Measurements from ENCODE around the gene CTNNA3.
"Not testable (repeated sequence)": the region's sequence is repeated elsewhere in the genome, so short reads cannot be mapped to it uniquely, and the experiment has no call there.

The CTNNA3 gene

DNA sequence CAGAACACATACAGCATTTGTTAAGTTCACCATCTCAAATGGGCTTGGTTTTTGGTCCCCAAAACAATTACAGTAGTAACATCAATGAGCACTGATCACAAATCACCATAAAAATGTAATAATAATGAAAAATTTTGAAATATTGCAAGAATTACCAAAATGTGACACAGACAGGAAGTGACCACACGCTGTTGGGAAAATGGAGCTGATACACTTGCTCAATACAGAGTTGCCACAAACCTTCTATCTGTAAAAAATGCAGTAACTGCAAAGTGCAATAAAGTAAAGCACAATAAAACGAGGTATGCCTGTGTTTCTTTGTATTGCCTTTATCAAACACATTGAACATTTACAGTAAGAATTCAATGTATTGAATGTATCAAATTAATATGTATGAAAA, 262.7 kb downstream of the CTNNA3 start:
- no peak for TF ChIP-seq CTCF (IDR thresholded peaks at IDR 0.05)

DNA sequence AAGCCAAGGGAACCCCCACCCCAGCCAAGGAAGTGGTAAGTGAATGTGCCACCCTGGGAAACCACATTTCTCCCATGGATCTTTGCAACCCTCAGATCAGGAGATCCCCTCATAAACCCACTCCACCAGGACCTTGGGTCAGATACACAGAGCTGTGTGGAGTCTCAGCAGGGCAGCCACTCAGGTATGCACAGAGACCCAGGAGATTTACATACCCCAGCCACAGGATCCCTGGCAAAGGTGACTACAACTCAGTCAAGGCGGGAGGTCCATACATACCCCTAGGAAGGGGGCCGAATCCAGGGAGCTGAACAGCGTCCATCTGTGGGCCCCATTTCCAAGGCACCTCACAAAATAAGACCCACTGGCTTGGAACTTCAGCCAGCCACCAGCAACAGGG, 293.4 kb downstream of the CTNNA3 start:
- no peak overlapping the region for H3K27ac ChIP-seq
- no peaks in the 10 kb centered on the region for H3K9me3 ChIP-seq
- no peak for TF ChIP-seq CTCF (IDR thresholded peaks at IDR 0.05)
- H3K4me3 ChIP-seq (ENCODE audit: low read depth in 1 of 2, low read length in 1 of 2), result no peak overlapping the region
- no peaks in the 10 kb centered on the region for H3K4me1 ChIP-seq (ENCODE audit: control insufficient read depth in 1 of 2, insufficient read depth in 1 of 2, low read depth in 1 of 2, low read length in 1 of 2)
- H3K27me3 ChIP-seq, result no peaks in the 10 kb centered on the region
- no peaks in the 10 kb centered on the region for H3K36me3 ChIP-seq

More for the DNA sequence above, 262.7 kb downstream of the CTNNA3 start:
- Histone ChIP-seq H3K27ac (peak overlapping the region; percentile 16), H3K9me3 (no peaks in the 10 kb centered on the region), H3K4me1 (ENCODE audit: control insufficient read depth in 1 of 2, insufficient read depth in 1 of 2, low read depth in 1 of 2, low read length in 1 of 2) (peaks cover 10 to 25% of the 10 kb centered on the region in 2 experiments), H3K36me3 (no peaks in the 10 kb centered on the region), H3K4me3 (ENCODE audit: low read depth in 1 of 2, low read length in 1 of 2) (no peak overlapping the region), H3K27me3 (no peaks in the 10 kb centered on the region)

- no peak for TF ChIP-seq CTCF (IDR thresholded peaks at IDR 0.05)
- Histone ChIP-seq H3K27ac (no peak overlapping the region), H3K27me3 (no peaks in the 10 kb centered on the region), H3K4me1 (ENCODE audit: control insufficient read depth in 1 of 2, insufficient read depth in 1 of 2, low read depth in 1 of 2, low read length in 1 of 2) (no peaks in the 10 kb centered on the region), H3K4me3 (ENCODE audit: low read depth in 1 of 2, low read length in 1 of 2) (no peak overlapping the region), H3K36me3 (no peaks in the 10 kb centered on the region), H3K9me3 (no peaks in the 10 kb centered on the region)
Observed at GRCh38 chr10:67401711-67402110, 294.3 kb downstream of the CTNNA3 start.

- not testable (repeated sequence) for H3K4me1 ChIP-seq (ENCODE audit: control insufficient read depth in 1 of 2, insufficient read depth in 1 of 2, low read depth in 1 of 2, low read length in 1 of 2); H3K27ac ChIP-seq; H3K36me3 ChIP-seq; H3K9me3 ChIP-seq
- Histone ChIP-seq H3K4me3 (ENCODE audit: low read depth in 1 of 2, low read length in 1 of 2) (peak overlapping the region in 1 of 2 experiments; percentile 47), H3K27me3 (peaks cover 13% of the 10 kb centered on the region)
Observed at GRCh38 chr10:67386841-67387533, 309.0 kb downstream of the CTNNA3 start.

DNA sequence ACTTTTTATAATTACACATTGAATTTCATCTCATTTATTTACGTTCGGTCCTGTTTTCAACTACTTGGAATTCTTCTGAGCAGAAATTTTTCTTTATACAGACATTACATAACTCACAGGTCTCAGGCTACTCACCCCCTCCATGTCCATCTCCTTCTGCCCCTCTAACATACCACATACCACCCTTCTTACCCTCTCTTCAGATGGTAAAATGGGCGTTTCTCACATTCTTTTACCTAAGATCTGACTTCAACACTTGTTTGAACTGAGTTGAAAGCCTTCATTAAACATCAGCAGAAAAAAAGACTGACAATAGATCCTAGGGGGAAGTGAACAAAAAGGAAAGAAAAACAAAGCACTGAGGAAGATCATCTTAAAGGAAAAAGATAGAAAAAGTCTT, 309.7 kb downstream of the CTNNA3 start:
- Histone ChIP-seq H3K27me3 (peaks cover 13% of the 10 kb centered on the region), H3K36me3 (no peaks in the 10 kb centered on the region), H3K4me1 (ENCODE audit: control insufficient read depth in 1 of 2, insufficient read depth in 1 of 2, low read depth in 1 of 2, low read length in 1 of 2) (peaks cover 0 to 5% of the 10 kb centered on the region in 2 experiments), H3K27ac (no peak overlapping the region), H3K4me3 (ENCODE audit: low read depth in 1 of 2, low read length in 1 of 2) (peak overlapping the region in 1 of 2 experiments; percentile 47), H3K9me3 (no peaks in the 10 kb centered on the region)
- TF ChIP-seq CTCF (IDR thresholded peaks at IDR 0.05), result no peak

GRCh38 chr10:67385566-67385965, 310.4 kb downstream of the CTNNA3 start:
- H3K4me3 ChIP-seq (ENCODE audit: low read depth in 1 of 2, low read length in 1 of 2), result no peak overlapping the region
- peaks cover 13% of the 10 kb centered on the region for H3K27me3 ChIP-seq
- H3K36me3 ChIP-seq, result no peaks in the 10 kb centered on the region
- H3K4me1 ChIP-seq (ENCODE audit: control insufficient read depth in 1 of 2, insufficient read depth in 1 of 2, low read depth in 1 of 2, low read length in 1 of 2), result peaks cover 0 to 5% of the 10 kb centered on the region in 2 experiments
- no peak for TF ChIP-seq CTCF (IDR thresholded peaks at IDR 0.05)
- H3K27ac ChIP-seq, result no peak overlapping the region
- no peaks in the 10 kb centered on the region for H3K9me3 ChIP-seq
